Measurements from ENCODE around the gene PLSCR4. TPM values are rescaled to one million over a fixed set of nuclear protein-coding genes. Genes with fewer than 3 reads are reported as not detected.
"Not testable (repeated sequence)": the region's sequence is repeated elsewhere in the genome, so short reads cannot be mapped to it uniquely, and the experiment has no call there.

The PLSCR4 gene
- total RNA-seq, 2 experiments from 2014 or later: 0.31 TPM; not detected in 1

DNA sequence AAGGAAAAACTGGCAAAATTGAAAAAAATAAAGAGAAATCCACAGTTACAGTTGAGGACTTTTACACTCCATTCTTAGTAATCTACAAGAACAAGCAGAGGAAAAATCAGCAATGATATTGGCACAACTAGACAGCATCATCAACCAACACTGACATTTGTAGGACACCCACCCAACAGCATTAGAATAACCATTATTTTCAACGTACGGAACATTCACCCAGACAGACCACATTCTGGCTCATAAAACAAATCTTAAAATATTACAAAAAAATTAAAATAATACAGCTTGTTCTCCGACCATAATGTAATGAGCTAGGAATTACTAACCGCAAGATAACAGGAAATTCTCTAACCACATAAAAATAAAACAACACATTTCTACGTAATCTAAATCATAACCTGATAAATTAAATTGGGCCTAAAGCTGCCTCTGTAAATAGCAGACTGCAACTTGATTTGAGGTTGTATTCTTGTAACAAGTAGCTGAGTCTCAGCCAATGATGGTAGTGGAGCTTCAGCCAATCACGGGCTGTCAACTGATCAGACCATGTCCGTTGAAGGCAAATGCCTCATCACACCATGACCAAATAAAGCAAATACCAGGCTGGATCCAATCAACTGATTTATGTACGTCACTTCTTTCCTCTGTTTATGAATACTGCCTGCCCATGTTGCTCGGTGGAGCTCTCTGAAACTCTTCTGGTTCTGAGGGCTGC, 9.2 kb downstream of the PLSCR4 start:
- POLR2A ChIA-PET: no interaction called here
- Mint-ChIP-seq H3K9me3 (ENCODE audit: insufficient read depth) (peaks cover 5% of the 10 kb centered on the region), H3K27me3 (ENCODE audit: low read depth) (peaks cover 4% of the 10 kb centered on the region), H3K27ac (no peak overlapping the region), H3K4me3 (no peak overlapping the region), H3K36me3 (ENCODE audit: low read depth) (no peaks in the 10 kb centered on the region), H3K4me1 (ENCODE audit: low read depth) (no peaks in the 10 kb centered on the region)
- CTCF ChIA-PET: no interaction called here
- no peak for ATAC-seq
- DNase-seq: no peak

DNA sequence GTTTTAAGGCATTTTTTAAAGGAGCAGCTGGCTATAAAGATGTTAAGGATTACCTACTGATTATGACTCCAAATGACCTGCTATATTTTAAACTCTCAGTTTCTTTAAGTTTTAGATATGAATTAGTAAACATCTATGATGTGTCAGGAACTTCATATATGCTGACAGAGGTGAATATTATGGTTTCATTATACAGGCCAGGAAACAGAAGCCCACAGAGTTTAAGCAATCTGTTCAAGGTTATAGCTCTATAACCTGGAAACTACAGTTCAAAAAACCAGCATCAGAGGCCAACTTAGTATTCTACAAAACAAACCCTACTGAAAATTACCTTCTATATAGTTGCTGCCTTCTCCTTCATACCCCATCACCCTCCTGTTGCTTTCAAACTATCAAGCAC, 17.4 kb downstream of the PLSCR4 start:
- Mint-ChIP-seq H3K9me3 (ENCODE audit: insufficient read depth) (peaks cover 15% of the 10 kb centered on the region), H3K27ac (no peak overlapping the region), H3K27me3 (ENCODE audit: low read depth) (peaks cover 5% of the 10 kb centered on the region), H3K4me1 (ENCODE audit: low read depth) (no peaks in the 10 kb centered on the region), H3K4me3 (no peak overlapping the region), H3K36me3 (ENCODE audit: low read depth) (no peaks in the 10 kb centered on the region)
- CTCF ChIA-PET: no interaction called here
- DNase-seq (no peak), ATAC-seq (no peak)
- POLR2A ChIA-PET: no interaction called here

DNA sequence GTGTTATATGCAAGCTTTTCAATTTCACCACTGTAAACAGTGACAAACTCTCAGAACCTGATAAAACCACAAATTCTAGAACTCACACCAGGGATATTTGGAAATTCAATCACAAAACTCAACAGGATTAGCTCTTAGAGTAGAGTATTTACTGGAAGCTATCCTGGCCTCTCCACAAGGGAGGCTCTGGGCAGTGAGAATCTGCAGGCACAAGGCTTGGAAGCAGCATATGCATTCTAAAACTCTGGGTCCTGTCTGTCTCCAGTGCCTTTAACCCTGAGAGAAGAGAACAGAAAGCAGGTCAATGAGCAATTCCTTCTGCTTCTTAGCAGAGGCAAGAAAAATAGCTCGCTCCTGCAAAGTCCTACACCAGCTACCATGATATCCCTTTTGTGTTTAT, 23.4 kb downstream of the PLSCR4 start:
- no peak for DNase-seq
- H3K36me3 Mint-ChIP-seq (ENCODE audit: low read depth): no peaks in the 10 kb centered on the region
- POLR2A ChIA-PET: no interaction called here
- no peaks in the 10 kb centered on the region for H3K9me3 Mint-ChIP-seq (ENCODE audit: insufficient read depth)
- H3K4me3 Mint-ChIP-seq: no peak overlapping the region
- H3K27me3 Mint-ChIP-seq (ENCODE audit: low read depth): no peaks in the 10 kb centered on the region
- no peak overlapping the region for H3K27ac Mint-ChIP-seq
- CTCF ChIA-PET: interaction anchor here (0.8 kb wide), 1 partner anchor 341 kb away, joined by 3 read pairs; no protein-coding TSS in a partner anchor
- ATAC-seq: no peak
- H3K4me1 Mint-ChIP-seq (ENCODE audit: low read depth): no peaks in the 10 kb centered on the region

DNA sequence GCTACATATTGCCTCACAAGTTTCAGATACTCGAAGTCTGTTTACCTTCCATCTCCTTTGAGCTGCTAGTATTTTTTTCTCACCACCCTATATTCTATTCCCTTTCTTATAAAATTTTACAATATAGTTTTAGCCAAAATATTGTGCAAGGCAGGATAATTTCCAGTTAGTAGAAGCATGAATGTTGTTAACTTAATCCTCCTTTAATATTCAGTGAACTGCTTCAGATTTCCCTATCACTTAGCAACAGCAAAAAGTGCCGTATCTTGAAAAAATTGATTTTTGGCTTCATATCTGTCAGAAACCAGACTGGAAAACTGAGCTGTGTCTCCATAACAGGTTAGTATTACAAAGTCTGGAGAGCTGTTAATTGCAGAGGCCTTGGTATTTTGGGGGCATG, 24.0 kb downstream of the PLSCR4 start:
- Mint-ChIP-seq H3K27me3 (ENCODE audit: low read depth) (no peaks in the 10 kb centered on the region), H3K9me3 (ENCODE audit: insufficient read depth) (no peaks in the 10 kb centered on the region), H3K4me1 (ENCODE audit: low read depth) (no peaks in the 10 kb centered on the region), H3K4me3 (no peak overlapping the region), H3K27ac (no peak overlapping the region), H3K36me3 (ENCODE audit: low read depth) (no peaks in the 10 kb centered on the region)
- ChIA-PET CTCF (interaction anchor here (0.8 kb wide), 1 partner anchor 342 kb away, joined by 3 read pairs; no protein-coding TSS in a partner anchor), POLR2A (no interaction called here)
- DNase-seq (no peak), ATAC-seq (no peak)

DNA sequence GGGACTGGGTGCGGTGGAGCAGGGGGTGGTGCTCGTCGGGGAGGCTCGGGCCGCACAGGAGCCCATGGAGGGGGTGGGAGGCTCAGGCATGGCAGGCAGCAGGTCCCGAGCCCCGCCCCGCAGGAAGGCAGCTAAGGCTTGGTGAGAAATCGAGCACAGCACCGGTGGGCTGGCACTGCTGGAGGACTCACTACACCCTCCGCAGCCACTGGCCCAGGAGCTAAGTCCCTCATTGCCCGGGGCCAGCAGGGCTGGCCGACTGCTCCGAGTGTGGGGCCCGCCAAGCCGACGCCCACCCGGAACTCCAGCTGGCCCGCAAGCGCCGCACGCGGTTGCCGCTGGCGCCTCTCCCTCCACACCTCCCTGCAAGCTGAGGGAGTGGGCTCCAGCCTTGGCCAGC, 25.4 kb downstream of the PLSCR4 start:
- ATAC-seq, CTCF ChIA-PET: not testable (repeated sequence)

DNA sequence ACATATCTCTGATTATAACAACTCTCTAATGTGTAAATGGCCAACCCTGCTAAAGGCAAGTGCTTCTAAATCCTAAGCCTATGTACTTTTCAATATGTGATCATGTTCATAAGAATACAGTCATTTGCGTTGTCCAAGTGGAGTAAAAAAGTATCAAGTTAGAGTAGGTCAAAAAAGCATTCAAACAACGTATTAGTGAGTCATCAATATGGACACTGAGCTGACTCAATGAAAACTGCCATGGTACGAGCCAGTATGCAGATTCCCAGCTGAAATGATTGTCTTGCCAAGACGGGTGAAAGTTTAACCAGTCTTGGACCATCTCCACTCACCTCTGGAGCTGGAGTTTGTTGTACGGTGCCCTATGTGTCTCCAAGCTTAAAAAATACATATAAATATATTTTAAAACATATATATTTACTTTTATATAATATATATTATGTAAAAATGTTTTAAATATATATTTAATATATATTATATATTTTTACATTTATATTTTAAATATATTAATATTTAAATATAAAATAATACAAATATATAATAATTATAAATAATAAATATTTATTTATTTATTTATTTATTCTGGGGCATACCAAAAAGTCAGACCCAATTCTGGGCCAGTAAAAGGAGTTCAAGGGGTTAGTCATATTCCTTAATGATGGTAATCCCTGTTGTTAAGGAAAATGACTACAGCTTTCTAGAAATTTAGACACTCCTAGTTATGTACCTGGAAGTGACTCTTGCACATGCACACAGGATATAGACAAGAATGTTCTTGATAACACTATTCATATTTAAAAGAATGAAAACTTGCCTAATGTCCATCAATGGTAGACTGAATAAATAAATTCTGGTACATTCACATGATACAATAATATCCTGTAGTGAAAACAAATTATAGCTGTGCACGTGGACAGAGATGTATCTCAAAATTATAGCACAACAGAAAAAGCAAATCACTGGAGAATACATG, 27.2 kb downstream of the PLSCR4 start:
- H3K27me3 Mint-ChIP-seq (ENCODE audit: low read depth): peaks cover 3% of the 10 kb centered on the region
- no peak for ATAC-seq
- H3K4me3 Mint-ChIP-seq: no peak overlapping the region
- no peaks in the 10 kb centered on the region for H3K9me3 Mint-ChIP-seq (ENCODE audit: insufficient read depth)
- no peak overlapping the region for H3K27ac Mint-ChIP-seq
- POLR2A ChIA-PET: no interaction called here
- H3K36me3 Mint-ChIP-seq (ENCODE audit: low read depth): no peaks in the 10 kb centered on the region
- H3K4me1 Mint-ChIP-seq (ENCODE audit: low read depth): no peaks in the 10 kb centered on the region
- DNase-seq: no peak
- CTCF ChIA-PET: no interaction called here

More for the DNA sequence above, 25.4 kb downstream of the PLSCR4 start:
- H3K27me3 Mint-ChIP-seq (ENCODE audit: low read depth); H3K9me3 Mint-ChIP-seq (ENCODE audit: insufficient read depth); DNase-seq; H3K36me3 Mint-ChIP-seq (ENCODE audit: low read depth); POLR2A ChIA-PET; H3K4me3 Mint-ChIP-seq; H3K4me1 Mint-ChIP-seq (ENCODE audit: low read depth); H3K27ac Mint-ChIP-seq: not testable (repeated sequence)

DNA sequence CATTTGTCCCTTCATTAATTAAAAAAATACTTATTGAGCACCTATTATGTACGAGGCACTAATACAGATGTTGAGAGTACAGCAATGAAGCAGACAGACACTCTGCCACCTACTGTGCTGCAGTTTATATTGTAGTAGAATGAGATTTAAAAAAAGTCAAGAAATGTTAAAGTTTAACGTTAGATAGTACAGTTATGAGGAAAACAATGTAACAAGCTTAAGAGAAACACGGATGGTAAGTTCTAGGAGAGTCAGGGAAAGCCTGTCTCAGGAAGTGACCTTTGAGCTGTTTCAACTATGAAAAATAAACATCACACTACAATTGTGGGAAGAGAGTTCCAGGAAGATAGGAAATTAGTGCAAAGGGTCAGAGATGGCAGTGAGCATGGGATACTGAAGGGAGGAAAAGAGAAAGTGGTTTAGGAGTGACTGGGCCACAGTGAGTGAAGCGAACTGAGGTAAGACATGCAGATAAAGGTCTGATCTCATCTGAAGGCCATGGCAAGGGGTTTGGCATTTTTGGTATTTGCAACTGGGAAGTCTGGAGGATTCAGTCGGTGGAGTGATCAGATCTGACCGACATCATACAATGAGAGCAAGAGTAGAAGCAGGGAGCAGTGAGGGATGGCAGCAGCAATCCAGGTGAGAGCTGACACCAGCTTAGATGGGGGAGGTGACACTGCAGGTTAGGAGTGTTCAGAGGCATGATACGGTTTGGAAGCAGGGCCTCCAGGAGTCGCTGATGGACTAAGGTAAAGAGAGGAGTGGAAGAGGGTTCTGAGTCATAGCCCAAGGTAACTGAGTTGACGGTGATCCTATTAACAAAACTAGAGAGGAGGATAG, 28.5 kb downstream of the PLSCR4 start:
- H3K9me3 Mint-ChIP-seq (ENCODE audit: insufficient read depth): no peaks in the 10 kb centered on the region
- H3K4me1 Mint-ChIP-seq (ENCODE audit: low read depth): no peaks in the 10 kb centered on the region
- H3K4me3 Mint-ChIP-seq: no peak overlapping the region
- H3K27ac Mint-ChIP-seq: no peak overlapping the region
- ChIA-PET CTCF (interaction anchor here (1.0 kb wide), 1 partner anchor 371 kb away, joined by 3 read pairs; no protein-coding TSS in a partner anchor), POLR2A (no interaction called here)
- ATAC-seq (no peak), DNase-seq (no peak)
- H3K27me3 Mint-ChIP-seq (ENCODE audit: low read depth): peaks cover 6% of the 10 kb centered on the region
- no peaks in the 10 kb centered on the region for H3K36me3 Mint-ChIP-seq (ENCODE audit: low read depth)

DNA sequence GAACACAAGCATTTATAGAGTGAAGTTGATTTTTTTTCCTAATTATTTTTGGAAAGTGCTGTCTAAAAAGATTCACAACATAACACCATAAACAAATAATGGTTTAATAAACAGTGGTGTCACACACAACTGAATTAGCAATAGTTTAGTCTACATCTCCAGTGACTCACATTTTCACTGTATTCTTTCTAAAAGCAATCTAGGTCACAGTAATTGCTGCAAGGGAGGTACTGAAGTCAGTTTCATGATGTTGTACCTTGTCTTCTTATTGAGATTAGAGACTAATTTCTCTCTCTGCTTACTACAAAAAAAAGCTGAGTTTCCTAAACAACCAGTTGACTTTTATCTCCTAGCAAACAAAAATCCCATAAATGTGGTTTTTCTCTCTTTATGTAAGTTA, 29.6 kb downstream of the PLSCR4 start:
- H3K27ac Mint-ChIP-seq: no peak overlapping the region
- H3K36me3 Mint-ChIP-seq (ENCODE audit: low read depth): no peaks in the 10 kb centered on the region
- H3K4me1 Mint-ChIP-seq (ENCODE audit: low read depth): no peaks in the 10 kb centered on the region
- no peak for ATAC-seq
- H3K4me3 Mint-ChIP-seq: no peak overlapping the region
- POLR2A ChIA-PET: no interaction called here
- CTCF ChIA-PET: interaction anchor here (2.2 kb wide), 1 partner anchor 356 kb away, joined by 8 read pairs; no protein-coding TSS in a partner anchor
- H3K27me3 Mint-ChIP-seq (ENCODE audit: low read depth): peaks cover 6% of the 10 kb centered on the region
- no peaks in the 10 kb centered on the region for H3K9me3 Mint-ChIP-seq (ENCODE audit: insufficient read depth)
- no peak for DNase-seq

DNA sequence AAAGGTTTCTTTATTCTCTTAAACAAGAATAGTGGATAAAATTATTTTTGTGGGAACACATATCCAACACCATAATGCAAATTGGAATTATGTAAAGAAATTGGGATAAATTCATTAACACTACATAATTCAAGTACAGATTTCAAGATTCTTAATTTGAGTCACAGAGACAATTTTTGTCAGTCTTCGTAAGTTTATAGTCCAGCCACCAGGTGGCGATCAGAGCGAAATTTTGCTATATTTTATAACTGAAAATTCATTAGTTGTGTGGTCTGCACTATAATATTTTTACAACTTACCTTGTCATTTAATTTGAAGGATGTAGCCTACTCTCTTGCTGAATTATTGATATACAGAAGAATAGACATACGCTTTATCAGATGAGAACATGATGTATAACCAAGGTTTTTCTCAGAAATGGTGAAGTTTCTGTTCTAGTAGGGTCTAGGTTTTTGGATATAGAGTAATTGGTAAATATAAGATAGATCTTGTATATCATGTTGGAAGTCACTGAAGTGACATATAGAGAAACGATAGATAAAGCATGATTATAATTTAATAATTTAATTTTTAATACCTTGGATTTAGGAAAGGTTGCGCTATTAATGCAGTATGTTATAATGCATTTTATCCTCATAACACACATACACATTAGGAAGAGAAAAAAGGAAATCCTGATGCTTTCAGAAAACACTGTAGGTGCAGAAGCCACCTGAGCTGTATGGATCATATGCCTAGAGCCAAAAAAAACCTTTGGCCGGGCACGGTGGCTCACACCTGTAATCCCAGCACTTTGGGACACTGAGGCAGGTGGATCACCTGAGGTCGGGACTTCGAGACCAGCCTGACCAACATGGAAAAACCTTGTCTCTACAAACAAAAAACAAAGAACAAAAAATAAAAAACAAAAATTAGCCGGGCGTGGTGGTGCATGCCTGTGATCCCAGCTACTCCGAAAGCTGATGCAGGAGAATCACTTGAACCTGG, 31.7 kb downstream of the PLSCR4 start:
- POLR2A ChIA-PET: no interaction called here
- Mint-ChIP-seq H3K36me3 (ENCODE audit: low read depth) (no peaks in the 10 kb centered on the region), H3K4me1 (ENCODE audit: low read depth) (no peaks in the 10 kb centered on the region), H3K27me3 (ENCODE audit: low read depth) (peaks cover 6% of the 10 kb centered on the region), H3K27ac (no peak overlapping the region), H3K9me3 (ENCODE audit: insufficient read depth) (no peaks in the 10 kb centered on the region), H3K4me3 (no peak overlapping the region)
- peak; percentile 44 for DNase-seq
- CTCF ChIA-PET: interaction anchor here (1.8 to 2.2 kb wide), 2 partner anchors 108 to 358 kb away, joined by 6 to 8 read pairs; no protein-coding TSS in a partner anchor
- no peak for ATAC-seq

DNA sequence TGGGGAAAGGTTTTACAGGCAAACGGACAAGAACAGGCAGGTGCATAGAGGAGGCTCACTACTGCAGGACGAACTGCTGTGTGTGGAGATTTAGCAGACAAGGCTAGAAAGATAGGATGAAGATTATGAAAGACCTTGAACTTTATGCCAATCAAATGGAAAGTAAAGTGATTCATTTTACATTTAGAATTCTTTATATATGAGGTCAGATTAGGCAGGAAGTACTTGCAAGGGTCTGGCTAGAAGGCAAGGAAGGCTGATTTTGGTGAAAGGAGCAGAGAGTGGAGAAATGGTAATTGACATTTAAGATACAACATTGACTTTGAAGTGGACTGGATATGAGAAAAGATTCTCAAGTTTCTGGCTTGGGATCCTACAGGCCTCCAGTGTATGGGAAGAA, 33.6 kb downstream of the PLSCR4 start:
- no peak for ATAC-seq
- H3K27ac Mint-ChIP-seq: no peak overlapping the region
- no peaks in the 10 kb centered on the region for H3K36me3 Mint-ChIP-seq (ENCODE audit: low read depth)
- peaks cover 10% of the 10 kb centered on the region for H3K27me3 Mint-ChIP-seq (ENCODE audit: low read depth)
- no peaks in the 10 kb centered on the region for H3K9me3 Mint-ChIP-seq (ENCODE audit: insufficient read depth)
- no peak for DNase-seq
- CTCF ChIA-PET: no interaction called here
- H3K4me1 Mint-ChIP-seq (ENCODE audit: low read depth): no peaks in the 10 kb centered on the region
- POLR2A ChIA-PET: no interaction called here
- H3K4me3 Mint-ChIP-seq: no peak overlapping the region

DNA sequence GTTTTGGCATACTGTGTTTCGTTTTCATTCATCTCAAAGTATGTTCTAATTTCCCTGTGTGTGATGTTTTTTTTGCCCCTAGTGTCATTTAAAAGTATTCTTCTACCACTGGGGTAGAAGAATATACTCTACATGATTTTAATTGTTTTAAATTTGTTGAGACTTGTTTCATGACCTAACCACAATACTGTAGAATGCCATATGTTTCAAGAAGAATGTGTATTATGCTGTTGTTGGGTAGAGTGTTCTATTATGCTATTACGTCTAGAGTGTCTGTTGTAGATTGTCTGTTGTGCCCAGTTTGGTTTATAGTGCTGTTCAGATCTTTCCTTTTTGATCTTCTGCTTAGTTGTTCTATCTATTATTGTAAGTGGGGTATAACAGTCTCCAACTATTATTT, 36.4 kb downstream of the PLSCR4 start:
- POLR2A ChIA-PET: no interaction called here
- no peak for ATAC-seq
- CTCF ChIA-PET: no interaction called here
- no peaks in the 10 kb centered on the region for H3K4me1 Mint-ChIP-seq (ENCODE audit: low read depth)
- H3K27ac Mint-ChIP-seq: no peak overlapping the region
- no peak overlapping the region for H3K4me3 Mint-ChIP-seq
- peaks cover 12% of the 10 kb centered on the region for H3K27me3 Mint-ChIP-seq (ENCODE audit: low read depth)
- DNase-seq: no peak
- no peaks in the 10 kb centered on the region for H3K36me3 Mint-ChIP-seq (ENCODE audit: low read depth)
- H3K9me3 Mint-ChIP-seq (ENCODE audit: insufficient read depth): no peaks in the 10 kb centered on the region
